ENCODE data around the gene AMPD2. TPM values are rescaled to one million over a fixed set of nuclear protein-coding genes. Genes with fewer than 3 reads are reported as not detected.

AMPD2 gene
- polyA plus RNA-seq, 3 donors = 75.0 to 961 (median 117) TPM

DNA sequence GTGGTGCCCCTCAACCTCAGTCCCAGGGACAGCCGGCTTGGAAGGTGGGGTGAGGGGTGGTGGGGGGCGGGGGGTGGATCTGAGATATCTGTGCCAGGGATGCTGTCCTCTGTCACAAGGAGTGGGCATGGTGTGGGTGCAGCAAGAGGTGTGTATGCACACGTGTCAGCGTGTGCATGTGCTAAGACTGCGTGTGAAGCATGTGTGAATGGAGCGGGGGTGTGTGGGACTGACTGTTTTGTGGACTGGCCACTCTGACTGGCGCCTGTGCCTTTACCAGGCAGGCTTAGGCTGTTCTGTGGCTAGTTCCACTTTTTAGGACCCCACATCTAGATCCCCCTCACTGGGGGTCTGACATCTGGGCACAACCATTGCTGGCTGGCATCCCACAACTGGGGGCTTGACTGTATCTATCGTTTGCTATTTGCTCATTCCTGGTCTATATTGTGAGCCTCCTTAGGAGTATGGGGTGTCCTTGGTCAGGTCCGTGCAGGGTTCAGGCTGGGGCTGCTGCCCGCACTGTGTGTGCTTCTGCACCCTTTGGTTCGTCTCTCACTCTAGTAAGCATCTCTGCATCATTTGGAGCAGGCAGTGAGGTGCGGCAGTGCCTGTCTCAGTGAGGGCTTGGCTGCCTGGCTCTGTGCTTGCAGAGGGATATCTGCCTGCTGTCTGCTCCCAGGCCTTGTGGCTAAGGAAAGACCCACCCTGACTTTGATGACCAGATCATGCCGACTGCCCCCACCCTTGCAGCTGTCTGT lies 1.9 kb downstream of the AMPD2 start:
- TF ChIP-seq, protein P1, sequence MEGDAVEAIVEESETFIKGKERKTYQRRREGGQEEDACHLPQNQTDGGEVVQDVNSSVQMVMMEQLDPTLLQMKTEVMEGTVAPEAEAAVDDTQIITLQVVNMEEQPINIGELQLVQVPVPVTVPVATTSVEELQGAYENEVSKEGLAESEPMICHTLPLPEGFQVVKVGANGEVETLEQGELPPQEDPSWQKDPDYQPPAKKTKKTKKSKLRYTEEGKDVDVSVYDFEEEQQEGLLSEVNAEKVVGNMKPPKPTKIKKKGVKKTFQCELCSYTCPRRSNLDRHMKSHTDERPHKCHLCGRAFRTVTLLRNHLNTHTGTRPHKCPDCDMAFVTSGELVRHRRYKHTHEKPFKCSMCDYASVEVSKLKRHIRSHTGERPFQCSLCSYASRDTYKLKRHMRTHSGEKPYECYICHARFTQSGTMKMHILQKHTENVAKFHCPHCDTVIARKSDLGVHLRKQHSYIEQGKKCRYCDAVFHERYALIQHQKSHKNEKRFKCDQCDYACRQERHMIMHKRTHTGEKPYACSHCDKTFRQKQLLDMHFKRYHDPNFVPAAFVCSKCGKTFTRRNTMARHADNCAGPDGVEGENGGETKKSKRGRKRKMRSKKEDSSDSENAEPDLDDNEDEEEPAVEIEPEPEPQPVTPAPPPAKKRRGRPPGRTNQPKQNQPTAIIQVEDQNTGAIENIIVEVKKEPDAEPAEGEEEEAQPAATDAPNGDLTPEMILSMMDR (IDR thresholded peaks at IDR 0.05) = no peak
- 36% methylated on average over 5 of the region's 13 CpGs for WGBS (ENCODE audit: insufficient coverage)
- no peak for DNase-seq
- H3K4me2 ChIP-seq (replicated peaks; ENCODE audit: extremely low read depth, low read length, poor library complexity, severe bottlenecking) = peak overlapping the region; percentile 97
- Mint-ChIP-seq H3K36me3 (peaks cover 21 to 40% of the 10 kb centered on the region in 2 donors), H3K4me3 (peak overlapping the region; percentile 92 to 97), H3K4me1 (peaks cover 64% of the 10 kb centered on the region), H3K9me3 (peaks cover 0 to 2% (median 0%) of the 10 kb centered on the region in 7 donors), H3K27ac (peak overlapping the region; percentile 99 to 100 (median 99)), H3K27me3 (ENCODE audit: low read depth in 3 of 3) (peaks cover 0 to 3% (median 2%) of the 10 kb centered on the region in 3 donors)
- peak overlapping the region; percentile 77 to 96 (median 96) for H3K4me3 ChIP-seq (replicated peaks in 1 of 3; ENCODE audit: low read depth in 2 of 3, low read length in 3 of 3)
- H3K4me1 ChIP-seq (ENCODE audit: control insufficient read depth in 1 of 2, insufficient read depth in 2 of 2, low read length in 2 of 2) = peaks cover 62 to 70% of the 10 kb centered on the region in 2 donors
- peak overlapping the region; percentile 99 for H3K27ac ChIP-seq (ENCODE audit: low read depth in 1 of 2, low read length in 2 of 2)
- H3K79me2 ChIP-seq (ENCODE audit: insufficient read depth, low read length) = peaks cover 64% of the 10 kb centered on the region
- peaks cover 12 to 16% of the 10 kb centered on the region in 2 donors for H3K36me3 ChIP-seq (replicated peaks in 1 of 2; ENCODE audit: control insufficient read depth in 1 of 2, insufficient read depth in 2 of 2, low read length in 2 of 2)
- no peaks in the 10 kb centered on the region for H3K27me3 ChIP-seq (ENCODE audit: control insufficient read depth in 2 of 2, insufficient read depth in 2 of 2, low read length in 2 of 2)
- H4K20me1 ChIP-seq (ENCODE audit: insufficient read depth, low read length) = peaks cover 58% of the 10 kb centered on the region
- intact Hi-C loops (cut with micrococcal nuclease) = loop anchor here (2.0 to 5.0 kb wide), 2 partner anchors 73 to 74 kb away; partner anchors contain the start of gene GNAI3 (in 2 of the 2)
- H3K9ac ChIP-seq (ENCODE audit: insufficient read depth, low read length, poor library complexity, severe bottlenecking) = peak overlapping the region; percentile 98
- H2AFZ ChIP-seq (ENCODE audit: insufficient read depth, low read depth, low read length, poor library complexity, severe bottlenecking) = no peak overlapping the region
- no peaks in the 10 kb centered on the region for H3K9me3 ChIP-seq (replicated peaks in 1 of 2; ENCODE audit: control insufficient read depth in 1 of 2, insufficient read depth in 1 of 2, low read length in 2 of 2)

DNA sequence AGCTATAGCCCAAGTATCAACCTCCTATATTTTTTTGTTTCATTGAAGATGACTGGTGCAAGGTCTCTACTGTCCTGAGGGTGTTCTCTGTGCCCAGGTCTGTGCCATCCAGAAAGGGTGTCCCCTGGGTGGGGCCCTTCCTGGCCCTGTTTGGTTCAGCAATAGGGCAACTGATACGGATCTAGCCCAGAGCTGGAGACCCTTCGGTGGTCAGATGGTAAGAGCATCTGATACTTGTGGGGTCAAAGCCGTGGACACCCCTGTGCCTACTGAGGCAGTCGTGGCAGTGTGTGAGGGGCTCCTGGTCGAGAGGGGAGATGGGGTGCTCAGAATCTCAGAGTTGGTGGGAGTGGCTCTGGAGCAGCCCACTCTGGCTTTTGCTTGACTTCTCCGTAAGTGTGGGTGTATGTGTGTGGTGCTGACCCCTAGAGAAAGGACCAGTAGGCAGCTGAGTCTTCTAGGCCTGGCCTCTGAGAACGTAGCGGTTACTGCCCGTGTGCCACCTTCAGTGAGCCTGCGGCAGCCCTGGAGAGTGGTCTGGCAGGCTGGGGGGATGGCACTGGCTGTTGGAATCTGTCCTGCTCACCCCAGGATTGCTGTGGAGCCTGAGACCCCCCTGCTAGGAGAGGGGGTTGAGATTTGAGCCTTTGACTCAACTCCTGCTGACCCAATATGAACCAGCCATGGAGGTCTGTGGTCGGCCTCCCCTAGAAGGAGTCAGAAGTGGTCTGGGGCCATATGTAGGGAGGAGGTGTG lies 2.7 kb downstream of the AMPD2 start:
- Mint-ChIP-seq H3K4me3 (peak overlapping the region; percentile 92 to 97), H3K27me3 (ENCODE audit: low read depth in 3 of 3) (peaks cover 0 to 3% (median 2%) of the 10 kb centered on the region in 3 donors), H3K4me1 (peaks cover 56% of the 10 kb centered on the region), H3K27ac (peak overlapping the region; percentile 89 to 100 (median 99)), H3K36me3 (peaks cover 27 to 44% of the 10 kb centered on the region in 2 donors), H3K9me3 (peaks cover 0 to 2% (median 0%) of the 10 kb centered on the region in 7 donors)
- Histone ChIP-seq H2AFZ (ENCODE audit: insufficient read depth, low read depth, low read length, poor library complexity, severe bottlenecking) (no peak overlapping the region), H3K4me1 (ENCODE audit: control insufficient read depth in 1 of 2, insufficient read depth in 2 of 2, low read length in 2 of 2) (peaks cover 55 to 62% of the 10 kb centered on the region in 2 donors), H3K79me2 (ENCODE audit: insufficient read depth, low read length) (peaks cover 64% of the 10 kb centered on the region), H3K4me2 (replicated peaks; ENCODE audit: extremely low read depth, low read length, poor library complexity, severe bottlenecking) (peak overlapping the region; percentile 97), H3K27ac (ENCODE audit: low read depth in 1 of 2, low read length in 2 of 2) (peak overlapping the region; percentile 30 to 99), H3K27me3 (ENCODE audit: control insufficient read depth in 2 of 2, insufficient read depth in 2 of 2, low read length in 2 of 2) (no peaks in the 10 kb centered on the region), H3K36me3 (replicated peaks in 1 of 2; ENCODE audit: control insufficient read depth in 1 of 2, insufficient read depth in 2 of 2, low read length in 2 of 2) (peaks cover 20 to 24% of the 10 kb centered on the region in 2 donors), H3K4me3 (replicated peaks in 1 of 3; ENCODE audit: low read depth in 2 of 3, low read length in 3 of 3) (peak overlapping the region; percentile 77 to 96 (median 96)), H3K9me3 (replicated peaks in 1 of 2; ENCODE audit: control insufficient read depth in 1 of 2, insufficient read depth in 1 of 2, low read length in 2 of 2) (no peaks in the 10 kb centered on the region), H4K20me1 (ENCODE audit: insufficient read depth, low read length) (peaks cover 65% of the 10 kb centered on the region), H3K9ac (ENCODE audit: insufficient read depth, low read length, poor library complexity, severe bottlenecking) (peak overlapping the region; percentile 98)
- no peak for DNase-seq
- intact Hi-C loops (cut with micrococcal nuclease) = loop anchor here in 1 of 2 donors (5.0 kb wide), 1 partner anchor 75 kb away; the partner anchor contains the start of gene GNAI3
- TF ChIP-seq, protein P1 (IDR thresholded peaks at IDR 0.05) = no peak
- 72% methylated on average over 10 of the region's 11 CpGs for WGBS (ENCODE audit: insufficient coverage)
